Lung microvascular endothelial cell (primary cell): Measurements from ENCODE around the gene PPP6R2. TPM values are rescaled to one million over a fixed set of nuclear protein-coding genes. Genes with fewer than 3 reads are reported as not detected.
"Not testable (repeated sequence)": the region's sequence is repeated elsewhere in the genome, so short reads cannot be mapped to it uniquely, and the experiment has no call there.

Experiments
- DNase-seq, 2 donors: peaks; one replicate each; pipeline versions ENCODE4 v3.0.0 to v3.0.0-alpha.2; 2010; ENCODE audit warnings: low read depth in 2 of 2
- total RNA-seq: library from RNA; depleted of rRNA; stranded (reverse); fragments of >200 nt; gene quantifications from 2 replicates; pipeline ENCODE4 v1.2.1, GENCODE V29; 2014

Gene PPP6R2
- total RNA-seq, 1 donor from 2014 or later: 37.7 TPM

GRCh38 chr22:50317178-50317577, 25.9 kb upstream of the PPP6R2 start:
- DNase-seq: no peak

GRCh38 chr22:50317674-50318073, 25.5 kb upstream of the PPP6R2 start:
- DNase-seq: no peak

- no peak for DNase-seq
Measured at GRCh38 chr22:50318356-50318697, 24.8 kb upstream of the PPP6R2 start.

DNA sequence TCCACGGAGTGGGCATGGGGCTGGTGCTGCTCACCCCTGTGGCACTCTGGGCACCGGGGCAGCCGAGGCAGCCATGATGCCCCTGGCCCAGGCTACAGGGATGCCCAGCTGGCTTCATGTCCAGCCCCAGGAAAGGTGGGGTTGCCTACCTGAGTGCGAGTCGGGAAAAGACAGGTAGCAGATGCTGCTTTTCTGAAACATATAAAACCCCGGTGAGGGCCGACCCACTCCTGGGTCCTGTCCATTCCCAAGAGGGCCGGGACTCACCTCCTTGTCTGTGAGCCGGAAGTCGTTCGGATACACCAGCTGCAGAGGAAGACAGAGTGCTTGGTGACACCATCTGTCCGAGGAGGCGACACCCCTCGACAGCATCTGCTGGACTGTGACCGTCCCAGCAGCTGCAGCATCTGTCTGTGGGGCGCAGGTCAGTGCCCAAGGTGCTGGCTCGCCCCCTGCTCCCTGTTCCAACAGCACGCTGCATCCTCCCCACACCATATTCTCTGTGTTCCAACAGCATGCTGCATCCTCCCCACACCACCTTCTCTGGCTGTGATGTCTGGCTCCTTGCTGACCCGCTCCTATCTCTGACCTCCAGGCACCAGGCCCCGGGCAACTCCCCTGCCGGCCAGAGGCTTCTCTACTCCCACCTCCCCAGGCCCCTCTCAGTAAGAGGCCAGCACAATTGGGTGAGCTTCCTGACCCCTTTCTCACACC, 24.3 kb upstream of the PPP6R2 start:
- no peak for DNase-seq

- DNase-seq: no peak
Measured at GRCh38 chr22:50319503-50319951, 23.6 kb upstream of the PPP6R2 start.

DNA sequence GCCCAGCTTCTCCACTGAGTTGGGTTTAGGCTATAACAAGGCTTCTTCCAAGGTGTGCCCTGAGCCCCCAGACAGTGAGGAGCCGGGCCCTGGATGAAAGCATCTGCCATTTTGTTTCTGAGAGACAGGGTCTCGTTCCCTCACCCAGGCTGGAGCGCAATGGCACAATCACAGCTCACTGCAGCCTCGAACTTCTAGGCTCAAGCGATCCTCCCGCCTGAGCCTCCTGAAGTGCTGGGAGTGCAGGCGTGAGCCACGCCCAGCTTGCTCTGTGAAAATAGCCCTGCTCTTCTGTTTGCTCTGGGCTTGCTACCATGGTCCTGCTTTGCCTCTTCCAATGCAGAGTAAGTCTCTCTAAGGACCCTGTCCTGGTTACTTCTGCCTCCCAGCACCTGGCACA, 23.0 kb upstream of the PPP6R2 start:
- no peak for DNase-seq

- DNase-seq: no peak
Measured at GRCh38 chr22:50320671-50321325, 22.3 kb upstream of the PPP6R2 start.

GRCh38 chr22:50322382-50323104, 20.6 kb upstream of the PPP6R2 start:
- not testable (repeated sequence) for DNase-seq

DNA sequence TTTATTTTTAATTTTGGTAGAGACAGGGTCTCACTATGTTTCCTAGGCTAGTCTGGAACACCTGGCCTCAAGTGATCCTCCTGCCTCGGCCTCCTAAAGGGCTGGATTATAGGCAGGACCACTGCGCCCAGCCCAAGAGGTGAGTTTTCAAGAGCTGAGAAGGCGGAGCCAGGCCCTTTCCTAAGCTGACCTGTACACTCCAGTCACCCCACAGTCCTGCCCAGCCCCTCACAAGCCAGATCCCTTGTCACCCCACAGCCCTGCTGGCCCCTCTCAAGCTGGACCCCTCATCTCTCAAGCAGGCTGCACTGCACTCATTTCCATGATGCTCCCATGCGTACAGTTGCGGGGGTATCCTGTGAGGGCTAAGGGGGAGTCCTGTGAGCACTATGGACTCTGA, 19.2 kb upstream of the PPP6R2 start:
- DNase-seq: no peak

DNA sequence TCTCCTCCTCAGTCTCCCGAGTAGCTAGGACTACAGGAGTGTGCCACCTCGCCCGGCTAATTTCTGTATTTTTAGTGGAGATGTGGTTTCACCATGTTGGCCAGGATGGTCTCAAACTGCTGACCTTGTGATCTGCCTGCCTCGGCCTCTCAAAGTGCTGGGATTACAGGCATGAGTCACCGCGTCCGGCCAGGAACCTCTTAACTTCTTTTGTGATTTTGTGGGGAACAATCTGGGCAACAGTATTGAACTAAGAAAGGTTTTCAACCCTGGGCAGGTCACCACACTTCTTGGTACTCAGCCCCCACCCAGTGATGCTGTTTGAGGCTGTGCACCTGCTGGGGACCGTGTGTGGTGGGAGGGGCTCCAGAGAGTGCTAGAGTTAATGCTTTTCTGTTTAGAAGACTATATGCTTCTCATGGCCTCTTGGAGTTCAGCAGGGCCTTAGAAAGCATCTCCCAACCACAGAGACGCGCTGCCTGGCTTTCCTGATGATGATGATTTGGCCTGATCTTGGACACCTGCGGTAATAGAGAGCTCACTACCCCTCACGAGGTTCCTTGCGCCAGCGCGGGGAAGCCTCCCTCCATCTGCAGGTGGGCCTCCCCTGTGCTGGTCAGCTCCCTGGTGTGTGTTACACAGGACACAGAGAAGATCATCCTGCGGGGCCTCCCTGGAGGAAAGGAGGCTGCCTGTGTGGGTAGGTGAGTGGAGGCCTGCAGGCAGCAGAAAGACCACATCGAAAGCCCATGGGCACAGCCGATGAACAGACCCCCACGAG, 17.5 kb upstream of the PPP6R2 start:
- no peak for DNase-seq

GRCh38 chr22:50326225-50326955, 16.7 kb upstream of the PPP6R2 start:
- DNase-seq: no peak

DNA sequence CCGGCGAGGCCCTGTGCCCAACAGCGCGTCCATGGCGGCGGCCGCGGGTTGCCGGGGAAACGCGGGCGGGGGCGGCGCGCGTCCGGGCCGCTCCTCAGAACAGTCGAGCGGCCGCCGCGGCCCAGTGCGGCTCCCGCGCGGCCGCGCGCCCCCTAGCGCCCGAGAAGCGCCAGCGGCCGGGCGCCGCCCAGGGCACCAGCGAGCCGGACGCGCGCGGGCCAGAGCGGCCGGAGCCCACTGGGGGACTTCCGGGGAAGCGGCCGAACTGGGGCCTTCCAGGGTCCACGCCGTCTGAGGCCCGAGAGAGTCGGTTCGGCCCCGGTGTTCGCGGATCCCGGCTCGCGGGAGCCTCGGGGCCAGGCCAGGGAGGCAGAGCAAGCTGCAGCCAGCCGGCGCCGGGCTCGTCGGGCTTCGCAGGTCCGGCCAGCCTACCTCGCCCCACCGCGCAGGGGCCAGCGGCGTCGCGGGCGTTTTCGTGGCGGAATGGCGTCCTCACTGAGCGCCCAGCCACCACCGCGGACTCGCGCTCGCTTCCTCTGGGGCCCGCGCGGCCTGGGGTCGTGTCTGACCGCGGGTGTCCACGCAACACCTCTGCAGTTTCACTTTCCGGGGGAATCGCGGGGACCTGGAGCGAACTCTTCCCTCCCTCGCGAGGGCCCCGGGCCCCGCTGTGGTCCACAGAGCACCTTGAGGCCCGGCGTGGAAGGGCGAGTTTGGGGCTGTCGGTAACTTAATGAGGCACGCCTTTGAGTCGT, 16.0 kb upstream of the PPP6R2 start, which contains the start of gene DENND6B:
TSS of gene DENND6B (minus strand) at position 57 of the 755 bp plus-strand sequence. CDS start at position 33, 24 bp downstream.
- DNase-seq: peak; percentile 80 to 87

DNA sequence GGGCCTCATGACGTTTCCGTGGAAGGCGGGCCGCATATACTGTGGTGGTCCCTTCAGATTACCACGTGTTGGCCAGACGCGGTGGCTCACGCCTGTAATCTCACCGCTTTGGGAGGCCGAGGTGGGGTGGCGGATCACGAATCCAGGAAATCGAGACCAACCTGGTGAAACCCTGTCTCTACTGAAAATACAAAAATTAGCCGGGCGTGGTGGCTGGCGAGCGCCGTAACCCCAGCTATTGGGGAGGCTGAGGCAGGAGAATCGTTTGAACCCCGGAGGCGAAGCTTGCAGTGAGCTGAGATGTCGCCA, 15.5 kb upstream of the PPP6R2 start:
- no peak for DNase-seq

DNA sequence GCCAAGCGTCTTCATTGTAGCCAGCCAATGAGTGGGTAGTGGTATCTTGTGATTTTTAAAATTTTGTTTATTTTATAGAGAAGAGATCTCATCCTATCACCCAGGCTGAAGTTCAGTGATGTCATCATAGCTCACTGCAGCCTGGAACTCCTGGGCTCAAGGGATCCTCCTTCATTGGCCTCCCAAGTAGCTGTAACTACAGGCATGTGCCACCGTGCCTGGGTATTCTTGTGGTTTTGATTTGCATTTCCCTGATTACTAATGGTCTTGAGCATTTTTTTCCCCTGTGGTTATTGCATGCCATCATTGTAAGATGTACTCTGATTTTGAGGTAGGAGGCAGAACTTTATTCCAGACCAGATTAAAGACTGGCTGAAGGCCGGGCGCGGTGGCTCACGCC, 13.9 kb upstream of the PPP6R2 start:
- DNase-seq: no peak

- DNase-seq: not testable (repeated sequence)
Measured at GRCh38 chr22:50334433-50334832, 8.7 kb upstream of the PPP6R2 start.

GRCh38 chr22:50337262-50338041, 5.7 kb upstream of the PPP6R2 start:
- no peak for DNase-seq

DNA sequence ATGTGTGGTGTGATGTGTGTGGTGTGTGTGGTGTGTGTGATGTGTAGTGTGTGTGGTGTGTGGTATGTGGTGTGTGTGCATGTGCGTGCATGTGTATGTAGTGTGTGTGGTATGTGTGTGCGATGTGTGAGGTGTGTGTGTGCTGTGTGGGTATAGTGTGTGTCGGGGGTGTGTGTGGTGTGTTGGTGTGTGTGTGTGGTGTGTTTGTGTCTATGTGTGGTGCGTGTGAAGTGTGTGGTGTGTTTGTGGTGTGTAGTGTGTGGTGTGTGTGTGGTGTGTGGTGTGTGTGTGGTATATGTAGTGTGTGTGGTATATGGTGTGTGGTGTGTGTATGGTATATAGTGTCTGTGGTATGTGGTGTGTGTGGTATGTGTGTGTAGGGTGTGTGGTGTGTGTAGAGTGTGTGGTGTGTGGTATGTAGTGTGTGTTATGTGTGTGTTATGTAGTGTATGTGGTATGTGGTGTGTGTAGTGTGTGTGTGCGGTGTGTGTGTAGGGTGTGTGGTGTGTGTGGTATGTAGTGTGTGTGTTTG, 5.0 kb upstream of the PPP6R2 start:
- no peak for DNase-seq

- no peak for DNase-seq
Measured at GRCh38 chr22:50338860-50339462, 4.2 kb upstream of the PPP6R2 start.
